Measurements from ENCODE around the gene IQSEC1.

- TF ChIP-seq CTCF (IDR thresholded peaks at IDR 0.05 in 2 of 3, conservative IDR thresholded peaks at IDR 0.05 in 1 of 3; ENCODE audit: control insufficient read depth in 2 of 3, extremely low read depth in 1 of 3, insufficient read depth in 1 of 3, low read depth in 3 of 3, low read length in 3 of 3) = no peak
- no peak for TF ChIP-seq EP300 (IDR thresholded peaks at IDR 0.05; ENCODE audit: borderline replicate concordance in 1 of 2, control insufficient read depth in 1 of 2, low read depth in 2 of 2, low read length in 2 of 2)
- no peak for TF ChIP-seq POLR2A (IDR thresholded peaks at IDR 0.05; ENCODE audit: low read depth, low read length)
- no peak for TF ChIP-seq NRF1 (conservative IDR thresholded peaks at IDR 0.05; ENCODE audit: low read depth, low read length)
- no peak for TF ChIP-seq RAD21 (IDR thresholded peaks at IDR 0.05; ENCODE audit: insufficient read depth, low read depth, low read length)
- TF ChIP-seq POLR2AphosphoS5 (IDR thresholded peaks at IDR 0.05; ENCODE audit: low read length) = no peak
- no peak for TF ChIP-seq ELK1 (IDR thresholded peaks at IDR 0.05; ENCODE audit: low read depth, low read length)
- no peak for TF ChIP-seq SIN3A (IDR thresholded peaks at IDR 0.05; ENCODE audit: low read depth, low read length)
- no peak for TF ChIP-seq MAX (IDR thresholded peaks at IDR 0.05; ENCODE audit: low read depth, low read length)
- TF ChIP-seq POLR2AphosphoS2 (IDR thresholded peaks at IDR 0.05; ENCODE audit: low read depth, low read length) = no peak
Observed at GRCh38 chr3:12966847-12967605, 106.2 kb downstream of the IQSEC1 start.

All from GM12878 (cell line).